Neural cell (in vitro differentiated cells): ENCODE measurements around the gene RGS6. TPM values are rescaled to one million over a fixed set of nuclear protein-coding genes. Genes with fewer than 3 reads are reported as not detected.

ENCODE experiments used
- H2AFZ ChIP-seq: fragments of 200-600, 300-800 bp; sonication (generic), shearing (Covaris generic); 2 replicates; pipeline ENCODE4 v1.6.0; 2014; ENCODE audit warnings: low read depth, mild to moderate bottlenecking, antibody characterized with exemption, low read length, moderate library complexity
- H3F3A ChIP-seq: fragments of 200-600 bp; shearing (Covaris generic); 2 replicates; pipeline ENCODE4 v1.6.1; 2016; ENCODE audit warnings: mild to moderate bottlenecking, moderate library complexity, mixed read lengths, antibody characterized with exemption, low read length; ENCODE audit not compliant: insufficient read depth, poor library complexity, severe bottlenecking
- H3K27ac ChIP-seq: fragments of 200-600, 300-800 bp; sonication (generic), shearing (Covaris generic); 2 replicates; pipeline ENCODE4 v1.5.1; 2014; ENCODE audit warnings: mild to moderate bottlenecking, low read length, moderate library complexity
- H3K27me3 ChIP-seq: fragments of 300-800, 200-600 bp; sonication (generic), shearing (Covaris generic); 2 replicates; pipeline ENCODE4 v1.6.0; 2014; ENCODE audit warnings: mild to moderate bottlenecking, low read depth, low read length, moderate library complexity; ENCODE audit not compliant: insufficient read depth
- H3K36me3 ChIP-seq: fragments of 300-800, 200-600 bp; sonication (generic), shearing (Covaris generic); 2 replicates; pipeline ENCODE4 v1.5.1; 2014; ENCODE audit warnings: mild to moderate bottlenecking, antibody characterized with exemption, low read length, moderate library complexity; ENCODE audit not compliant: insufficient read depth
- H3K4me2 ChIP-seq: fragments of 300-800, 200-600 bp; sonication (generic), shearing (Covaris generic); 2 replicates; pipeline ENCODE4 v1.6.0; 2014; ENCODE audit warnings: mild to moderate bottlenecking, low read length
- H3K4me3 ChIP-seq: fragments of 300-800, 200-600 bp; sonication (generic), shearing (Covaris generic); 2 replicates; pipeline ENCODE4 v1.5.1; 2014; ENCODE audit warnings: mild to moderate bottlenecking, low read length, moderate library complexity
- H3K79me2 ChIP-seq: fragments of 200-600 bp; shearing (Covaris generic); replicated peaks from 2 replicates; pipeline ENCODE4 v1.6.0; 2014; ENCODE audit warnings: mild to moderate bottlenecking, low read length, moderate library complexity; ENCODE audit not compliant: insufficient read depth
- H3K9ac ChIP-seq: fragments of 300-800, 200-600 bp; sonication (generic), shearing (Covaris generic); 2 replicates; pipeline ENCODE4 v1.6.1; 2016; ENCODE audit warnings: mild to moderate bottlenecking, low read length, mixed read lengths
- H3K9me2 ChIP-seq: fragments of 200-600 bp; shearing (Covaris generic); 2 replicates; pipeline ENCODE4 v1.6.1; 2016; ENCODE audit warnings: mild to moderate bottlenecking, low read length, mixed read lengths; ENCODE audit not compliant: insufficient read depth
- H3K9me3 ChIP-seq: fragments of 200-600, 300-800 bp; sonication (generic), shearing (Covaris generic); 2 replicates; pipeline ENCODE4 v1.6.1; 2016; ENCODE audit warnings: mild to moderate bottlenecking, mixed run types, low read length, moderate library complexity, mixed read lengths
- H4K20me1 ChIP-seq: fragments of 200-600 bp; shearing (Covaris generic); 2 replicates; pipeline ENCODE4 v1.6.1; 2016; ENCODE audit warnings: mild to moderate bottlenecking, mixed run types; ENCODE audit not compliant: insufficient read depth
- CTCF ChIP-seq: fragments of 450-650 bp; IDR thresholded peaks from 2 replicates; pipeline ENCODE4 v1.5.1; 2014; ENCODE audit warnings: antibody characterized with exemption, mild to moderate bottlenecking, moderate library complexity; ENCODE audit not compliant: poor library complexity, severe bottlenecking
- EP300 ChIP-seq: fragments of 450-650 bp; conservative IDR thresholded peaks from 2 replicates; pipeline ENCODE4 v1.6.1; 2014; ENCODE audit warnings: antibody characterized with exemption, mild to moderate bottlenecking, moderate library complexity; ENCODE audit not compliant: poor library complexity, severe bottlenecking
- EZH2 ChIP-seq: fragments of 200-600, 300-800 bp; shearing (Covaris generic), sonication (generic); IDR thresholded peaks from 2 replicates; pipeline ENCODE4 v1.6.1; 2014; ENCODE audit warnings: antibody characterized with exemption, low read length, borderline replicate concordance, mild to moderate bottlenecking; ENCODE audit not compliant: insufficient read depth, poor library complexity, severe bottlenecking
- MXI1 ChIP-seq: fragments of 450-650 bp; conservative IDR thresholded peaks from 2 replicates; pipeline ENCODE4 v1.6.1; 2014; ENCODE audit warnings: antibody characterized with exemption, mild to moderate bottlenecking; ENCODE audit not compliant: poor library complexity, severe bottlenecking
- POLR2AphosphoS5 ChIP-seq: IDR thresholded peaks from 2 replicates; pipeline ENCODE4 v1.6.1; 2012
- RAD21 ChIP-seq: fragments of 450-650 bp; conservative IDR thresholded peaks from 2 replicates; pipeline ENCODE4 v1.6.1; 2014; ENCODE audit warnings: antibody characterized with exemption, mild to moderate bottlenecking, moderate library complexity
- REST ChIP-seq: IDR thresholded peaks from 2 replicates; pipeline ENCODE4 v1.6.1; 2012; ENCODE audit warnings: borderline replicate concordance
- SMC3 ChIP-seq: fragments of 450-650 bp; conservative IDR thresholded peaks from 2 replicates; pipeline ENCODE4 v1.6.1; 2014; ENCODE audit warnings: antibody characterized with exemption, mild to moderate bottlenecking, moderate library complexity; ENCODE audit not compliant: poor library complexity
- TAF1 ChIP-seq: IDR thresholded peaks from 2 replicates; pipeline ENCODE4 v1.6.1; 2012; ENCODE audit warnings: low read depth
- polyA plus RNA-seq: library from polyadenylated mRNA; depleted of rRNA; stranded (reverse); fragments of >200 nt; gene quantifications from 2 replicates; pipeline ENCODE4 v1.2.3, GENCODE V29; 2014

RGS6 gene
- polyA plus RNA-seq, 1 donor from 2014 or later = 7.3 TPM

GRCh38 chr14:72591391-72591790 is 659.2 kb downstream of the RGS6 start:
- Histone ChIP-seq H2AFZ (no peak overlapping the region), H3K27ac (no peak overlapping the region), H3K27me3 (no peaks in the 10 kb centered on the region), H3K4me3 (no peak overlapping the region), H3K79me2 (no peaks in the 10 kb centered on the region), H3K36me3 (no peaks in the 10 kb centered on the region), H3K9me2 (no peaks in the 10 kb centered on the region), H3K9me3 (no peaks in the 10 kb centered on the region), H3K9ac (no peak overlapping the region), H4K20me1 (no peaks in the 10 kb centered on the region), H3F3A (no peaks in the 10 kb centered on the region), H3K4me2 (no peak overlapping the region)
- TF ChIP-seq MXI1 (no peak), TAF1 (no peak), CTCF (no peak), EP300 (no peak), RAD21 (no peak), REST (no peak), POLR2AphosphoS5 (no peak), EZH2 (no peak), SMC3 (no peak)

GRCh38 chr14:72594099-72594901 is 662.1 kb downstream of the RGS6 start:
- H3F3A ChIP-seq = no peaks in the 10 kb centered on the region
- no peaks in the 10 kb centered on the region for H3K27me3 ChIP-seq
- TF ChIP-seq MXI1 = no peak
- no peak for TF ChIP-seq TAF1
- no peak for TF ChIP-seq EP300
- TF ChIP-seq SMC3 = no peak
- no peak for TF ChIP-seq RAD21
- TF ChIP-seq EZH2 = no peak
- no peak for TF ChIP-seq POLR2AphosphoS5
- no peak for TF ChIP-seq REST
- no peak for TF ChIP-seq CTCF
- H3K9ac ChIP-seq = no peak overlapping the region
- H4K20me1 ChIP-seq = no peaks in the 10 kb centered on the region
- H3K4me3 ChIP-seq = no peak overlapping the region
- H3K9me2 ChIP-seq = no peaks in the 10 kb centered on the region
- H3K27ac ChIP-seq = no peak overlapping the region
- no peak overlapping the region for H3K4me2 ChIP-seq
- no peaks in the 10 kb centered on the region for H3K9me3 ChIP-seq
- no peaks in the 10 kb centered on the region for H3K36me3 ChIP-seq
- H3K79me2 ChIP-seq = no peaks in the 10 kb centered on the region
- no peak overlapping the region for H2AFZ ChIP-seq
